Smooth muscle cell (in vitro differentiated cells): Measurements from ENCODE around the gene LCN6. TPM values are rescaled to one million over a fixed set of nuclear protein-coding genes. Genes with fewer than 3 reads are reported as not detected.
A peak's percentile ranks its signal among the peaks of the same experiment; 100 is the strongest.
"Not testable (repeated sequence)": the region's sequence is repeated elsewhere in the genome, so short reads cannot be mapped to it uniquely, and the experiment has no call there.

Experiments used
- DNase-seq: peaks from one replicate; lab custom pipeline; 2025; ENCODE audit not compliant: unreplicated experiment; lab: John Stamatoyannopoulos, UW
- H2AFZ ChIP-seq: fragments of 200-600 bp; sonication (generic); 2 replicates; pipeline ENCODE4 v1.6.0; 2016; ENCODE audit warnings: antibody characterized with exemption, low read depth, mild to moderate bottlenecking
- H3F3A ChIP-seq: fragments of 200-600 bp; sonication (generic); 2 replicates; pipeline ENCODE4 v1.6.0; 2017; ENCODE audit warnings: antibody characterized with exemption, low read depth
- H3K27ac ChIP-seq: fragments of 200-600 bp; sonication (generic); 2 replicates; pipeline ENCODE4 v1.5.1; 2016; ENCODE audit warnings: low read depth, mild to moderate bottlenecking
- H3K27me3 ChIP-seq: fragments of 200-600 bp; sonication (generic); 2 replicates; pipeline ENCODE4 v1.6.1; 2016; ENCODE audit warnings: low read depth, mild to moderate bottlenecking
- H3K36me3 ChIP-seq: fragments of 200-600 bp; sonication (generic); 2 replicates; pipeline ENCODE4 v1.5.1; 2016; ENCODE audit warnings: low read depth
- H3K4me1 ChIP-seq: fragments of 200-600 bp; sonication (generic); 2 replicates; pipeline ENCODE4 v1.5.1; 2016; ENCODE audit warnings: low read depth
- H3K4me2 ChIP-seq: fragments of 200-600 bp; sonication (generic); 2 replicates; pipeline ENCODE4 v1.6.0; 2016; ENCODE audit warnings: mild to moderate bottlenecking
- H3K4me3 ChIP-seq: fragments of 200-600 bp; sonication (generic); 2 replicates; pipeline ENCODE4 v1.5.1; 2016; ENCODE audit warnings: mild to moderate bottlenecking
- H3K79me2 ChIP-seq: fragments of 200-600 bp; sonication (generic); 2 replicates; pipeline ENCODE4 v1.6.0; 2016; ENCODE audit warnings: low read depth, mild to moderate bottlenecking
- H3K9ac ChIP-seq: fragments of 200-600 bp; sonication (generic); 2 replicates; pipeline ENCODE4 v1.6.0; 2016; ENCODE audit warnings: low read depth
- H3K9me3 ChIP-seq: fragments of 200-600 bp; sonication (generic); replicated peaks from 2 replicates; pipeline ENCODE4 v1.5.1; 2016; ENCODE audit warnings: low read depth
- H4K20me1 ChIP-seq: fragments of 200-600 bp; sonication (generic); 2 replicates; pipeline ENCODE4 v1.6.0; 2016; ENCODE audit warnings: low read depth
- WGBS: methylation state at CpG from one replicate; pipeline ENCODE4 v1.1.7; 2016; ENCODE audit warnings: low lambda C conversion rate; 5-methylcytosine and 5-hydroxymethylcytosine counted together
- polyA plus RNA-seq: library from polyadenylated mRNA; unstranded; fragments of >200 nt; fragmentation: Nextera tagmentation; extraction: Ambion mirVana; gene quantifications from 2 replicates; pipeline ENCODE4 v1.2.1, GENCODE V29; 2016
- total RNA-seq: library from RNA; depleted of rRNA; stranded (reverse); fragments of >200 nt; gene quantifications from 2 replicates; pipeline ENCODE4 v1.2.3, GENCODE V29; 2014
- TF ChIP-seq, protein P1 (sequence below): fragments of 200-600 bp; sonication (generic); IDR thresholded peaks from 2 replicates; pipeline ENCODE4 v1.5.1; 2017; ENCODE audit warnings: borderline replicate concordance, mild to moderate bottlenecking, antibody characterized with exemption; ENCODE audit not compliant: insufficient read depth, poor library complexity, severe bottlenecking

The LCN6 gene
- total and polyA plus RNA-seq, 2 experiments from 2014 or later, result not detected

DNA sequence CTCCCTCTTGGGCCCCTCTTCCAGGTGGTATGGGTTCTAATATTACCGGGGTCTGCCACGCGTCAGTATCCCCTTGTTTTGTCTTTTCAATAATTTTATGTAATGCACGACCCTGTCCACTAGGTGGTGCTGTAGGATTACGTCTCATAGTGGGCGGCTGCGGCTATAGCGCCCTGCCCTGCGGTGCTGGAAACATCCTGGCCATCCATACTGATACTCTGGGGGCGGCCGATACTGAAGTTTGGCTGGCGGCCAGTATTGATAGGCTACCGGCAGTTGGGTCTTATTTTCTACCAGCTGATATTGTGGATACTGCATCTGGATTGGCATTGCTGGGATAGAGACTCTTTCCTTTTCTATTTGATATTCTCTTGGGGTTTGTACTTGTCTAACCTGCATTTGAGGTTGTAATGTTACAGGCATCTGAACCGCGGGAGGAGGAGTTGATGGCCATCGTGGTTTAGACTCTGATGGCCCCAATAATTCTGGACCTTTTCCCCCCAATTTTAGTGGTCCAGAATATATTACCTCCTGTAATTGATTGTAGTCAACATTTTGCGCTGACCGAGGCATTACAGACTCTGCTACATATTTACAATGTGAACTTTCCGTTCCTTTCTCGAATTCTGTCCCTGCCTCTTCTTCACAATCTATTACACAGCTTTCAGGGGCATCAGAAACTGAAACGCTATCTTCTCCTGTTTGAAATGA, 39.5 kb upstream of the LCN6 start:
- Histone ChIP-seq H3K79me2 (peaks cover 15% of the 10 kb centered on the region), H3K27ac (peak overlapping the region; percentile 38), H3K9me3 (no peaks in the 10 kb centered on the region), H3F3A (peaks cover 12% of the 10 kb centered on the region), H3K4me1 (peaks cover 28% of the 10 kb centered on the region), H3K9ac (no peak overlapping the region), H3K36me3 (no peaks in the 10 kb centered on the region), H4K20me1 (peaks cover 8% of the 10 kb centered on the region), H3K4me2 (peak overlapping the region; percentile 72), H3K27me3 (no peaks in the 10 kb centered on the region), H3K4me3 (peak overlapping the region; percentile 20), H2AFZ (no peak overlapping the region)
- TF ChIP-seq, protein P1, sequence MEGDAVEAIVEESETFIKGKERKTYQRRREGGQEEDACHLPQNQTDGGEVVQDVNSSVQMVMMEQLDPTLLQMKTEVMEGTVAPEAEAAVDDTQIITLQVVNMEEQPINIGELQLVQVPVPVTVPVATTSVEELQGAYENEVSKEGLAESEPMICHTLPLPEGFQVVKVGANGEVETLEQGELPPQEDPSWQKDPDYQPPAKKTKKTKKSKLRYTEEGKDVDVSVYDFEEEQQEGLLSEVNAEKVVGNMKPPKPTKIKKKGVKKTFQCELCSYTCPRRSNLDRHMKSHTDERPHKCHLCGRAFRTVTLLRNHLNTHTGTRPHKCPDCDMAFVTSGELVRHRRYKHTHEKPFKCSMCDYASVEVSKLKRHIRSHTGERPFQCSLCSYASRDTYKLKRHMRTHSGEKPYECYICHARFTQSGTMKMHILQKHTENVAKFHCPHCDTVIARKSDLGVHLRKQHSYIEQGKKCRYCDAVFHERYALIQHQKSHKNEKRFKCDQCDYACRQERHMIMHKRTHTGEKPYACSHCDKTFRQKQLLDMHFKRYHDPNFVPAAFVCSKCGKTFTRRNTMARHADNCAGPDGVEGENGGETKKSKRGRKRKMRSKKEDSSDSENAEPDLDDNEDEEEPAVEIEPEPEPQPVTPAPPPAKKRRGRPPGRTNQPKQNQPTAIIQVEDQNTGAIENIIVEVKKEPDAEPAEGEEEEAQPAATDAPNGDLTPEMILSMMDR, result peak; percentile 85
- DNase-seq, result peak; percentile 27
- 33% methylated on average over 21 of the region's 21 CpGs for WGBS

DNA sequence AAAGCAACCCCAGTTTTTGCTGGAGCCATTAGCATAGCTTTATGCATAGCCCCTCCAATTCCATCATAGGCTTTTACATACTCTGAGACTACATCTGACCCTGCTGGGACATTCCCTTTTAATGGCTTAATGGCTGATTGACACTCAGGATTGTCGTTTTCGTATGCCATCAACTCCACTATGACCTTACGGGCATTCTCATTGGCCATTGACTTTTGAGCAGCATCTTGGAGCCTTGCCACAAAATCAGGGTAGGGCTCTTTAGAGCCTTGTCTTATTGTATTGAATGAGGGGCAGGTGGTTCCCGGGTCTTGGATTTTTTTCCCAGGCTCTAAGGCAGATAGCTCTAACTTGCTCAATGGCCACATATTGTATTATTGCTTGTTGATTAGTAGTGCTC, 38.7 kb upstream of the LCN6 start:
- H3K27me3 ChIP-seq, H3K79me2 ChIP-seq, H3K9ac ChIP-seq, H3K36me3 ChIP-seq, H2AFZ ChIP-seq, H3K9me3 ChIP-seq, DNase-seq, H3K27ac ChIP-seq, H3K4me2 ChIP-seq, H4K20me1 ChIP-seq, H3K4me3 ChIP-seq: not testable (repeated sequence)
- H3K4me1 ChIP-seq, result peaks cover 28% of the 10 kb centered on the region
- WGBS, result 57% methylated on average over 4 of the region's 4 CpGs
- H3F3A ChIP-seq, result peaks cover 12% of the 10 kb centered on the region

DNA sequence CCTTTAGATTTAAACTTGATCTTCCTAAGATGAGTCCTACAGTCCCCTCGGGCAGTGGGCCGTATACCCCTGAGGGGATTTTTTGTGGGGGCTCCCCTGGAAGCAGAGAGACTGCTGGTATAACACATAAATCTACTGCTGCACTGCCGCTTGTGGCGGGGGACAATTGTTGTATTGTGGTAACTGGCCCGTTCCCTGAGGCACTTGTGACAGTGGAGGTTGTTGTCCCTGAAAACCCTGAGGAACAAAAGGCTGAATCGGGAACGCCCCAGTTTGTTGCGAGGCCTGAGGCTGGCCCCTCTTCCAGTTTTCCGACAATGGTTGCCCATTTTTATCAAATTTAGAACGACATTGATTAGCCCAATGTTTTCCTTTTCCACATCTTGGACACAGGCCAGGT, 38.1 kb upstream of the LCN6 start:
- Histone ChIP-seq H3K4me1 (peaks cover 28% of the 10 kb centered on the region), H3K27me3 (no peaks in the 10 kb centered on the region), H3K9ac (no peak overlapping the region), H3F3A (peaks cover 12% of the 10 kb centered on the region), H3K4me3 (no peak overlapping the region), H3K27ac (no peak overlapping the region), H3K4me2 (no peak overlapping the region), H2AFZ (no peak overlapping the region), H3K36me3 (no peaks in the 10 kb centered on the region), H3K79me2 (peaks cover 2% of the 10 kb centered on the region), H3K9me3 (no peaks in the 10 kb centered on the region), H4K20me1 (no peaks in the 10 kb centered on the region)
- TF ChIP-seq, protein P1, result no peak
- WGBS, result 90% methylated on average over 10 of the region's 10 CpGs
- no peak for DNase-seq

DNA sequence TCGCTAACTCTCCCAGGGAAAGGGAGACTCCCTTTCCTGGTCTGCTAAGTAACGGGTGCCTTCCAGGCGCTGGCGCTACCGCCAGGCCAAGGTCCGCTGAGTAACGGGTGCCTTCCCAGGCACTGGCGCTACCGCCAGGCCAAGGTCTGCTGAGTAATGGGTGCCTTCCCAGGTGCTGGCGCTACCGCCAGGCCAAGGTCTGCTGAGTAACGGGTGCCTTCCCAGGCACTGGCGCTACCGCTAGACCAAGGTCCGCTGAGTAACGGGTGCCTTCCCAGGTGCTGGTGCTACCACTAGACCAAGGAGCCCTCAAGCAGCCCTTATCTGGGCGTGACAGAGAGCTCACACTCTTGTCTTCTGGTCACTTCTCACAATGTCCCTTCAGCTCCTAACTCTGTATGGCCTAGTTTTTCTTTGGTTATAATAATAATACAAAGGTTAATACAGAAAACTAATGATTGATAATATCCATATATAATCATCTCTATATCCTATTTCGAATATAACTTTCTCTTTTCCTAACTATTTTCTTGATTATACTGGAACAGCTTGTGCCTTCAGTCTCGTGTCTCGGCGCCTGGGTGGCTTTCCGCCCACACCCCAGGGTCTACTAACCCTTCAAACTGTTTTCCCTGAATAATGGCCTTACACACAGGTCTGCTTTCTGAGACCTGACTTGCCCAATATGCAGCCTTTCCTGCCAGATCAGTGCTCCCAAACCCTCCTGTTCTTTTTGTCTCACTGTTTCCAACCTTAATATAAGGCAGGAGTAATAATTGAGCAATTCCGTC, 37.4 kb upstream of the LCN6 start:
- not testable (repeated sequence) for H3K27ac ChIP-seq, H3K27me3 ChIP-seq, DNase-seq, H3K9me3 ChIP-seq, H3K36me3 ChIP-seq, H2AFZ ChIP-seq, H3K4me2 ChIP-seq, H3K79me2 ChIP-seq, H3K4me3 ChIP-seq, H4K20me1 ChIP-seq, H3K9ac ChIP-seq
- Histone ChIP-seq H3K4me1 (peaks cover 32% of the 10 kb centered on the region), H3F3A (peaks cover 12% of the 10 kb centered on the region)
- 82% methylated on average over 17 of the region's 23 CpGs for WGBS
